ENCODE data around the gene LHFPL3.

The LHFPL3 gene

GRCh38 chr7:104883248-104883717 is 554.9 kb downstream of the LHFPL3 start:
- H3K4me3 ChIP-seq (ENCODE audit: low read length) = no peak overlapping the region
- no peak for TF ChIP-seq ZNF274 (IDR thresholded peaks at IDR 0.05; ENCODE audit: low read depth, low read length)

GRCh38 chr7:104883718-104884452 is 555.5 kb downstream of the LHFPL3 start:
- no peak overlapping the region for H3K4me3 ChIP-seq (ENCODE audit: low read length)
- no peak for TF ChIP-seq ZNF274 (IDR thresholded peaks at IDR 0.05; ENCODE audit: low read depth, low read length)

- no peak overlapping the region for H3K4me3 ChIP-seq (ENCODE audit: low read length)
- no peak for TF ChIP-seq ZNF274 (IDR thresholded peaks at IDR 0.05; ENCODE audit: low read depth, low read length)
Observed at GRCh38 chr7:104886651-104887050, 558.2 kb downstream of the LHFPL3 start.

- TF ChIP-seq ZNF274 (IDR thresholded peaks at IDR 0.05; ENCODE audit: low read depth, low read length) = no peak
Observed at GRCh38 chr7:104890216-104890615, 561.8 kb downstream of the LHFPL3 start.

GRCh38 chr7:104891949-104892348 is 563.5 kb downstream of the LHFPL3 start:
- no peak for TF ChIP-seq ZNF274 (IDR thresholded peaks at IDR 0.05; ENCODE audit: low read depth, low read length)
- H3K4me3 ChIP-seq (ENCODE audit: low read length) = no peak overlapping the region

More at GRCh38 chr7:104890216-104890615, 561.8 kb downstream of the LHFPL3 start:
- no peak overlapping the region for H3K4me3 ChIP-seq (ENCODE audit: low read length)

GRCh38 chr7:104894314-104894713 is 565.9 kb downstream of the LHFPL3 start:
- TF ChIP-seq ZNF274 (IDR thresholded peaks at IDR 0.05; ENCODE audit: low read depth, low read length) = no peak
- H3K4me3 ChIP-seq (ENCODE audit: low read length) = no peak overlapping the region

GRCh38 chr7:104894726-104895521 is 566.5 kb downstream of the LHFPL3 start:
- no peak for TF ChIP-seq ZNF274 (IDR thresholded peaks at IDR 0.05; ENCODE audit: low read depth, low read length)
- peak overlapping the region; percentile 8; the same call in 1 of the 2 replicates for H3K4me3 ChIP-seq (ENCODE audit: low read length)

GRCh38 chr7:104895522-104896236 is 567.3 kb downstream of the LHFPL3 start:
- peak overlapping the region; percentile 11; the same call in 1 of the 2 replicates for H3K4me3 ChIP-seq (ENCODE audit: low read length)
- TF ChIP-seq ZNF274 (IDR thresholded peaks at IDR 0.05; ENCODE audit: low read depth, low read length) = no peak

GRCh38 chr7:104898434-104898833 is 570.0 kb downstream of the LHFPL3 start:
- no peak overlapping the region for H3K4me3 ChIP-seq (ENCODE audit: low read length)
- TF ChIP-seq ZNF274 (IDR thresholded peaks at IDR 0.05; ENCODE audit: low read depth, low read length) = no peak

- TF ChIP-seq ZNF274 (IDR thresholded peaks at IDR 0.05; ENCODE audit: low read depth, low read length) = no peak
- H3K4me3 ChIP-seq (ENCODE audit: low read length) = no peak overlapping the region
Observed at GRCh38 chr7:104900525-104901239, 572.3 kb downstream of the LHFPL3 start.

GRCh38 chr7:104901240-104901619 is 572.8 kb downstream of the LHFPL3 start:
- no peak for TF ChIP-seq ZNF274 (IDR thresholded peaks at IDR 0.05; ENCODE audit: low read depth, low read length)
- no peak overlapping the region for H3K4me3 ChIP-seq (ENCODE audit: low read length)

GRCh38 chr7:104902183-104902582 is 573.8 kb downstream of the LHFPL3 start:
- no peak for TF ChIP-seq ZNF274 (IDR thresholded peaks at IDR 0.05; ENCODE audit: low read depth, low read length)
- H3K4me3 ChIP-seq (ENCODE audit: low read length) = no peak overlapping the region

GRCh38 chr7:104903044-104903443 is 574.6 kb downstream of the LHFPL3 start:
- H3K4me3 ChIP-seq (ENCODE audit: low read length) = no peak overlapping the region
- no peak for TF ChIP-seq ZNF274 (IDR thresholded peaks at IDR 0.05; ENCODE audit: low read depth, low read length)

- no peak overlapping the region for H3K4me3 ChIP-seq (ENCODE audit: low read length)
- TF ChIP-seq ZNF274 (IDR thresholded peaks at IDR 0.05; ENCODE audit: low read depth, low read length) = no peak
Observed at GRCh38 chr7:104903846-104904245, 575.4 kb downstream of the LHFPL3 start.
